ENCODE results near the gene DNAH8.
"Not testable (repeated sequence)": the region's sequence is repeated elsewhere in the genome, so short reads cannot be mapped to it uniquely, and the experiment has no call there.

The DNAH8 gene

DNA sequence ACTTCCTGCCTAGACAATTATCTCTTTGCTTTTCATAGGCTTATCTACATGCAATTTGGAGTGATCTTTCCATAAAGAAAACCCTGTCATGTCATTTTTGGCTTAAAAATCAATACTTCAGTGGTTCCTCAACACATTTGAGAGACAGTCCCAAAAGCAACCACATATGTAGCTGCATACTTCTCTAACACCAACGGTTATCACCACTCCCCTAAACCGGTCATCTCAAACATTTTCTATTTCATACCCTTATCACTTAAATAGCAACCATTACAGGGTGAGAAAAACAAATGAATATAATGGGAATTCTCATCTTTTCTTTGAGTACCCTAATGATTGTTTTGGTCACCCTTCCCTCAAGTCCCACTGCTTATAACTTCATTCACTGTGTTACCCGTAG is 17.3 kb upstream of the DNAH8 start:
- H3K27me3 ChIP-seq (ENCODE audit: control insufficient read depth, low read length) = no peaks in the 10 kb centered on the region
- H3K79me2 ChIP-seq (ENCODE audit: control insufficient read depth, low read length) = peaks cover 95% of the 10 kb centered on the region
- H4K20me1 ChIP-seq (ENCODE audit: control insufficient read depth, insufficient read depth, low read depth, low read length) = peaks cover 10% of the 10 kb centered on the region; the same call in 1 of the 2 replicates
- no peaks in the 10 kb centered on the region for H3K9me2 ChIP-seq (replicated peaks; ENCODE audit: control insufficient read depth, low read length)
- peaks cover 14% of the 10 kb centered on the region for H3K4me1 ChIP-seq (ENCODE audit: control insufficient read depth, low read length)
- H3F3A ChIP-seq (ENCODE audit: control insufficient read depth, insufficient read depth) = no peaks in the 10 kb centered on the region
- no peak overlapping the region for H3K27ac ChIP-seq (ENCODE audit: low read depth, low read length)
- H3K9me3 ChIP-seq (ENCODE audit: control insufficient read depth, insufficient read depth, low read length) = peaks cover 9% of the 10 kb centered on the region
- TF ChIP-seq, protein P1, sequence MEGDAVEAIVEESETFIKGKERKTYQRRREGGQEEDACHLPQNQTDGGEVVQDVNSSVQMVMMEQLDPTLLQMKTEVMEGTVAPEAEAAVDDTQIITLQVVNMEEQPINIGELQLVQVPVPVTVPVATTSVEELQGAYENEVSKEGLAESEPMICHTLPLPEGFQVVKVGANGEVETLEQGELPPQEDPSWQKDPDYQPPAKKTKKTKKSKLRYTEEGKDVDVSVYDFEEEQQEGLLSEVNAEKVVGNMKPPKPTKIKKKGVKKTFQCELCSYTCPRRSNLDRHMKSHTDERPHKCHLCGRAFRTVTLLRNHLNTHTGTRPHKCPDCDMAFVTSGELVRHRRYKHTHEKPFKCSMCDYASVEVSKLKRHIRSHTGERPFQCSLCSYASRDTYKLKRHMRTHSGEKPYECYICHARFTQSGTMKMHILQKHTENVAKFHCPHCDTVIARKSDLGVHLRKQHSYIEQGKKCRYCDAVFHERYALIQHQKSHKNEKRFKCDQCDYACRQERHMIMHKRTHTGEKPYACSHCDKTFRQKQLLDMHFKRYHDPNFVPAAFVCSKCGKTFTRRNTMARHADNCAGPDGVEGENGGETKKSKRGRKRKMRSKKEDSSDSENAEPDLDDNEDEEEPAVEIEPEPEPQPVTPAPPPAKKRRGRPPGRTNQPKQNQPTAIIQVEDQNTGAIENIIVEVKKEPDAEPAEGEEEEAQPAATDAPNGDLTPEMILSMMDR (IDR thresholded peaks at IDR 0.05; ENCODE audit: low read depth, low read length, poor library complexity, severe bottlenecking) = no peak
- TF ChIP-seq EZH2phosphoT487 (IDR thresholded peaks at IDR 0.05; ENCODE audit: borderline replicate concordance, low read length) = no peak
- H3K4me3 ChIP-seq (ENCODE audit: low read length) = no peak overlapping the region
- no peak overlapping the region for H3K4me2 ChIP-seq (ENCODE audit: low read length)
- peaks cover 49% of the 10 kb centered on the region for H3K36me3 ChIP-seq (ENCODE audit: control insufficient read depth, low read length)

DNA sequence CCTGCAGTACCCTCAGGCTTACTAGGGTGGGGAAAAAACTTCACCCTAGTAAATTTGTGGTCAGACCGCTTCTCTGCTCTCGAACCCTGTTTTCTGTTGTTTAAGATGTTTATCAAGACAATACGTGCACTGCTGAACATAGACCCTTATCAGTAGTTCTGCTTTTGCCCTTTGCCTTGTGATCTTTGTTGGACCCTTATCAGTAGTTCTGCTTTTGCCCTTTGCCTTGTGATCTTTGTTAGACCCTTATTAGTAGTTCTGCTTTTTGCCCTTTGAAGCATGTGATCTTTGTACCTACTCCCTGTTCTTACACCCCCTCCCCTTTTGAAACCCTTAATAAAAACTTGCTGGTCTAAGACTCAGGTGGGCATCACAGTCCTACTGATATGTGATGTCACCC is 15.4 kb upstream of the DNAH8 start:
- not testable (repeated sequence) for H3K4me3 ChIP-seq (ENCODE audit: low read length); H3F3A ChIP-seq (ENCODE audit: control insufficient read depth, insufficient read depth); H4K20me1 ChIP-seq (ENCODE audit: control insufficient read depth, insufficient read depth, low read depth, low read length); H3K27ac ChIP-seq (ENCODE audit: low read depth, low read length); H3K27me3 ChIP-seq (ENCODE audit: control insufficient read depth, low read length); H3K9me2 ChIP-seq (replicated peaks; ENCODE audit: control insufficient read depth, low read length); H3K9me3 ChIP-seq (ENCODE audit: control insufficient read depth, insufficient read depth, low read length); H3K4me2 ChIP-seq (ENCODE audit: low read length)
- Histone ChIP-seq H3K4me1 (ENCODE audit: control insufficient read depth, low read length) (peaks cover 18% of the 10 kb centered on the region), H3K36me3 (ENCODE audit: control insufficient read depth, low read length) (peaks cover 49% of the 10 kb centered on the region), H3K79me2 (ENCODE audit: control insufficient read depth, low read length) (peaks cover 81% of the 10 kb centered on the region)

DNA sequence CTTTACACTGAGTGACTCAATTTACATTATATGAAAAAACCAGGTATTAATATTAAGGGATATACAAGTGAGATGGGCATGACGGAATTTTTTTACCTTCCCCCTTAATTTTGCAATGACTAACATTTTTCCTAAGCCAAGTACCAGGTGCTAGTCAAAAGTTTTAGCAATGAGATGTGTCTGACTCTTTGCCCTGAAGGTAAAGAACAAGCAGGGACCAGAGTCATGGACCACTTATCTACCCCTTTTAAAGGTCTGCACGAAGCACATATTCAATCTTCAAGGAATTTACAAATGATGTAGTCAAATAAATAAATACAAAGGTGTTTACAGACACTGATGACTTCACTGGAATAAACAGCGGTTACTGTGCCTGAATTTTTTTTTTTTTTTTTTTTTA is 13.6 kb upstream of the DNAH8 start:
- peaks cover 62% of the 10 kb centered on the region for H3K79me2 ChIP-seq (ENCODE audit: control insufficient read depth, low read length)
- peak overlapping the region; percentile 92 for H3K4me2 ChIP-seq (ENCODE audit: low read length)

More for the DNA sequence above, 13.6 kb upstream of the DNAH8 start:
- peaks cover 31% of the 10 kb centered on the region for H3K36me3 ChIP-seq (ENCODE audit: control insufficient read depth, low read length)
- H4K20me1 ChIP-seq (ENCODE audit: control insufficient read depth, insufficient read depth, low read depth, low read length) = 0 out of 2 replicates have a peak, but pooled peaks cover 3% of the 10 kb centered on the region
- TF ChIP-seq, protein P1 (IDR thresholded peaks at IDR 0.05; ENCODE audit: low read depth, low read length, poor library complexity, severe bottlenecking) = no peak
- TF ChIP-seq EZH2phosphoT487 (IDR thresholded peaks at IDR 0.05; ENCODE audit: borderline replicate concordance, low read length) = no peak
- no peaks in the 10 kb centered on the region for H3K27me3 ChIP-seq (ENCODE audit: control insufficient read depth, low read length)
- peak overlapping the region; percentile 97 for H3K4me3 ChIP-seq (ENCODE audit: low read length)
- H3K9me3 ChIP-seq (ENCODE audit: control insufficient read depth, insufficient read depth, low read length) = peaks cover 9% of the 10 kb centered on the region
- H3F3A ChIP-seq (ENCODE audit: control insufficient read depth, insufficient read depth) = no peaks in the 10 kb centered on the region
- H3K9me2 ChIP-seq (replicated peaks; ENCODE audit: control insufficient read depth, low read length) = no peaks in the 10 kb centered on the region
- peaks cover 18% of the 10 kb centered on the region for H3K4me1 ChIP-seq (ENCODE audit: control insufficient read depth, low read length)
- no peak overlapping the region for H3K27ac ChIP-seq (ENCODE audit: low read depth, low read length)
